BLaER1 treated with 17β-estradiol and CSF1 and Interleukin-3, amounts not matched to agents 10 nM and 100 nM (cell line): ENCODE results near the gene GSK3A.

Experiments used
- H3K27ac ChIP-seq, 11 experiments: shearing (Covaris generic); formaldehyde crosslinking; 2 replicates each; pipeline ENCODE4 v1.8.1; 2022
- H3K27me3 ChIP-seq, 11 experiments: shearing (Covaris generic); formaldehyde crosslinking; 2 replicates each; pipeline ENCODE4 v1.8.1; 2022
- H3K36me3 ChIP-seq, 11 experiments: shearing (Covaris generic); formaldehyde crosslinking; 2 replicates each; pipeline ENCODE4 v1.8.1; 2022
- H3K4me1 ChIP-seq, 10 experiments: shearing (Covaris generic); formaldehyde crosslinking; 2 replicates each; pipeline ENCODE4 v1.8.1; 2022
- H3K4me2 ChIP-seq, 11 experiments: shearing (Covaris generic); formaldehyde crosslinking; 2 replicates each; pipeline ENCODE4 v1.8.1; 2022
- H3K4me3 ChIP-seq, 10 experiments: shearing (Covaris generic); formaldehyde crosslinking; 2 replicates each; pipeline ENCODE4 v1.8.1; 2022
- H3K9ac ChIP-seq, 11 experiments: shearing (Covaris generic); formaldehyde crosslinking; 2 replicates each; pipeline ENCODE4 v1.8.1; 2022
- H3K9me3 ChIP-seq, 11 experiments: shearing (Covaris generic); formaldehyde crosslinking; replicated peaks in 1 of 11; 2 replicates each; pipeline ENCODE4 v1.8.1; 2022
- H4K20me1 ChIP-seq, 11 experiments: shearing (Covaris generic); formaldehyde crosslinking; 2 replicates each; pipeline ENCODE4 v1.8.1; 2022
- Cebpa-rat ChIP-seq, 11 experiments: shearing (Covaris generic); IDR thresholded peaks; 2 replicates each; pipeline ENCODE4 v1.8.1; 2022

The GSK3A gene

DNA sequence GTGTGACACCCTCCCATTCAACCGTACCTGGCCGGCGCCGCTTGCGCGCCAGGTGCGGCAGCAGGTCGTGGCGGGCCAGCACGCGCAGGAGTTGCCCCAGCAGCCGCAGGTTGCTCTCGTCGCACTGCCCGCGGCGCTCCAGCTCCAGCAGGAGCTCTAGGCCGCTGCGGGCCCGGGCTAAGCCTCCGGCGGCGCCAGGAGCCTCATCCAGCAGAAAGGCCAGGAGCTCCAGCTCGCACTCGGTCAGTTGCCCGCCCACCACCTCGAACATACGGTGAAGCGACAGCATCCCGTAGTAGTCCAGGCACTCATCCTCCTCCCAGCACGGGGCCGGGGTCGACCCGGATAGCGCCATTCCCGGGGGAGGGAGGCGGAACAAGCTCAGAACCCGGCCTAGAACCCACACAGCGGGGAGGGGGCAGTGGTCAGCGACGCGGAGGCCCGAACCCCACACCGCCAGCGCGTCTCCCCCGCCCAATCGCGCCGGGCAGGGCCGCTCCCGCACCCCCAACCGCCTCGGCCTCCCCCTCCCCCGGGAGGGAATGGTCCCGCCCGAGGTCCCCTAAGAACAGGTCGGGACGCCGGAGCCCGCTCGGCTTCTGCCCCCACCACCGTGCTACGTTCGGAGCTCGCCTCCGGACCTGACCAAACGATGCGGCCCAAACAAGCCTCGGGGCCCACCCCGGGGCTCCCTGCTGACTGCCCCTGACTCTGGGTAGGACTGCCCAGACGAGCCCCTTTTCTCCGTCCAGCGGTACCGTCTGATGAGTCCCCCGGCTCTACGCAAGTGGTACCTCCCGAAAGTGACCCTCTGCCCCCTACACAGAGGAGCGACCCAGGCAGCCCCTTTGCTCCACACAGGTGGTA is 25.5 kb downstream of the GSK3A start:
- Histone ChIP-seq H3K4me3 (peak overlapping the region; percentile 79 to 96 (median 88)), H3K27me3 (no peaks in the 10 kb centered on the region), H3K36me3 (peaks cover 34 to 46% (median 37%) of the 10 kb centered on the region in 11 experiments), H4K20me1 (peaks cover 24 to 65% (median 47%) of the 10 kb centered on the region in 11 experiments; a peak in 21 of 22 replicates), H3K9me3 (peaks cover 0 to 6% (median 0%) of the 10 kb centered on the region in 11 experiments; a peak in 2 of 22 replicates), H3K4me2 (peak overlapping the region; percentile 90 to 100 (median 99)), H3K27ac (peak overlapping the region; percentile 44 to 87 (median 75)), H3K4me1 (peaks cover 61 to 80% (median 68%) of the 10 kb centered on the region in 10 experiments), H3K9ac (peak overlapping the region; percentile 76 to 94 (median 85))
- no peak for TF ChIP-seq Cebpa-rat (IDR thresholded peaks at IDR 0.05)

DNA sequence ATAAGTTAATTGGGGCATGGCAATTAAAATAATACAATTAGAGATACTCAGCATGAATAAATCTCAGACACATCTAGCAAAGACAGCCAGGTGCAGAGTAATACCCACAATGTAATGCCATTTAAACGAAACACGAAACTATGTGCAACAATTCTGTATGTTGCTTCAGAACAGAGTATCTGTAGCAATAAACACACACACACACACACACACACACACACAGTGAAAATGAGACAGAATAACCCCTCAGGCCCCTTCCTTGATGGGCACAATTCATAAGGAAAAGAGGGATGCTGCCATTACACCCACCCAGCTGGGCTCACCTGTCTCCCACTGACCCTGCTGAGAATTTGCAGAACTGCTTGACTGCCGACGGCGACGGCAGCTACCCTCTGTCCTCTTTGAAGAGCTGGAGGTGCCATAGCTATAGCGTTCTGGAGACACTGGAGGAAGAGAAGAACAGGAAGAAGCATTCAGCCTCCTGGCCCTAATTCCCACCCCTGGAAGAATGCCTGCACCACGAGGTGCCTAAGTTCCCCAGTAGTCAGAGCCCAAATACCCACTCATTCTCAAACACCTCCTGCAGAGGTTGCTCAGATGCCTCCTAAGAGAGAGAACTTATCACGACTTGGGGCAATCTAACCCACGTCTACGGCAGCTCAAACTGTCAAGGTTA is 27.5 kb downstream of the GSK3A start:
- peak overlapping the region in 10 of 11 experiments; percentile 3 to 94 (median 85); a peak in 14 of 22 replicates for H3K9ac ChIP-seq
- H3K9me3 ChIP-seq, result peaks cover 0 to 6% (median 0%) of the 10 kb centered on the region in 11 experiments; a peak in 2 of 22 replicates
- peak overlapping the region in 4 of 10 experiments; percentile 20 to 96 (median 92); a peak in 5 of 20 replicates for H3K4me3 ChIP-seq
- TF ChIP-seq Cebpa-rat (IDR thresholded peaks at IDR 0.05), result no peak
- peaks cover 17 to 65% (median 40%) of the 10 kb centered on the region in 11 experiments; a peak in 21 of 22 replicates for H4K20me1 ChIP-seq
- peak overlapping the region; percentile 90 to 100 (median 99); a peak in 20 of 22 replicates for H3K4me2 ChIP-seq
- H3K27me3 ChIP-seq, result no peaks in the 10 kb centered on the region
- H3K36me3 ChIP-seq, result peaks cover 45 to 60% (median 52%) of the 10 kb centered on the region in 11 experiments
- peaks cover 49 to 83% (median 56%) of the 10 kb centered on the region in 10 experiments for H3K4me1 ChIP-seq
- H3K27ac ChIP-seq, result peak overlapping the region in 1 of 11 experiments; percentile 5; a peak in 2 of 22 replicates

DNA sequence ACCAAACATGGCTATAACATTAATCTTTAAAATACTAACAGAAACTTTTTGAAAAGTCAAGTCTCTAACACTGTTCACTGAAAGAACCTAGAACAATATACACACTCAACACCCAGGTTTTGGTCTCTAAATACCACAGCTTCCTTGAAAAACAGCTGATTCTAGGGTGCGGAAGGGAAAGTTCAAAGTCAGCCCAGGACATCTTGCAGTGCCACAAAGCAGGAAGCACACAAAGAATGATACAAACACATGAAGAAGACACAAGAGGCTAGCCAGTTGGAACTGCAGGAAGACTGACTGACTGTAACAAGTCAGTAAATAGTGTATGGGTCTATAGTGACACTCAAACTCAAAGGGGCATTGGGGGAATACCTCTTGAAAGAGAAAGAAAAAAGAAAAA is 29.5 kb downstream of the GSK3A start:
- Histone ChIP-seq H3K4me2 (peak overlapping the region in 8 of 11 experiments; percentile 7 to 99 (median 35); a peak in 11 of 22 replicates), H3K9ac (peak overlapping the region in 3 of 11 experiments; percentile 4 to 94 (median 28); a peak in 3 of 22 replicates), H4K20me1 (peaks cover 19 to 83% (median 40%) of the 10 kb centered on the region in 11 experiments; a peak in 21 of 22 replicates), H3K27ac (peak overlapping the region in 5 of 11 experiments; percentile 1 to 53 (median 31); a peak in 5 of 22 replicates), H3K9me3 (peaks cover 0 to 6% (median 0%) of the 10 kb centered on the region in 11 experiments; a peak in 2 of 22 replicates), H3K36me3 (peaks cover 66 to 81% (median 72%) of the 10 kb centered on the region in 11 experiments), H3K4me1 (peaks cover 38 to 85% (median 47%) of the 10 kb centered on the region in 10 experiments), H3K27me3 (no peaks in the 10 kb centered on the region), H3K4me3 (peak overlapping the region in 2 of 10 experiments; percentile 3 to 17; a peak in 2 of 20 replicates)
- no peak for TF ChIP-seq Cebpa-rat (IDR thresholded peaks at IDR 0.05)

DNA sequence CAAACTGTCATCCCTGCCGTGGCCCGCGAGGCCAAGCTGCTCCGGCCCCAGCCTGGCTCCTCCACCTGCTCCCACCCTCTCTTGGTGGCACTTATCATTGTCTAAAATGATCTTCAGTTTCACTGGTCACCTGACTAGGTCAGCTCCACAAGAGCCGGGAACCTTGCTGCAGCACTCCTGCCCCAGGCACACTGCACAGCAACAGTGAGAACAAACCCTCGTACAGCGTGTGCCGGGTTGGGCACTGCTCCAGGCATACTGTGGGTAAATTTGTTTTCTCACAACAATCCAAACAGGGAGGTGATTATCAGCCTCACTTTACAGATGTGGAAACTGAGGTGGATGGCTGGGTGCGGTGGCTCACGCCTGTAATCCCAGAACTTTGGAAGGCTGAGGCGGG is 33.8 kb downstream of the GSK3A start:
- H3K36me3 ChIP-seq, result peaks cover 82 to 97% (median 91%) of the 10 kb centered on the region in 11 experiments
- peak overlapping the region in 3 of 11 experiments; percentile 41 to 57 (median 46); a peak in 4 of 22 replicates for H3K27ac ChIP-seq
- no peaks in the 10 kb centered on the region for H3K27me3 ChIP-seq
- H3K9me3 ChIP-seq, result peaks cover 0 to 6% (median 0%) of the 10 kb centered on the region in 11 experiments; a peak in 2 of 22 replicates
- H3K4me1 ChIP-seq, result peaks cover 30 to 95% (median 46%) of the 10 kb centered on the region in 10 experiments
- no peak overlapping the region for H3K4me3 ChIP-seq
- H4K20me1 ChIP-seq, result peaks cover 0 to 88% (median 24%) of the 10 kb centered on the region in 11 experiments; a peak in 14 of 22 replicates
- 0 out of 22 replicates have a peak overlapping the region, but pooled peaks of 1 of the 11 experiments have one; percentile 36 for H3K9ac ChIP-seq
- no peak for TF ChIP-seq Cebpa-rat (IDR thresholded peaks at IDR 0.05)
- peak overlapping the region in 9 of 11 experiments; percentile 37 to 85 (median 74); a peak in 11 of 22 replicates for H3K4me2 ChIP-seq

DNA sequence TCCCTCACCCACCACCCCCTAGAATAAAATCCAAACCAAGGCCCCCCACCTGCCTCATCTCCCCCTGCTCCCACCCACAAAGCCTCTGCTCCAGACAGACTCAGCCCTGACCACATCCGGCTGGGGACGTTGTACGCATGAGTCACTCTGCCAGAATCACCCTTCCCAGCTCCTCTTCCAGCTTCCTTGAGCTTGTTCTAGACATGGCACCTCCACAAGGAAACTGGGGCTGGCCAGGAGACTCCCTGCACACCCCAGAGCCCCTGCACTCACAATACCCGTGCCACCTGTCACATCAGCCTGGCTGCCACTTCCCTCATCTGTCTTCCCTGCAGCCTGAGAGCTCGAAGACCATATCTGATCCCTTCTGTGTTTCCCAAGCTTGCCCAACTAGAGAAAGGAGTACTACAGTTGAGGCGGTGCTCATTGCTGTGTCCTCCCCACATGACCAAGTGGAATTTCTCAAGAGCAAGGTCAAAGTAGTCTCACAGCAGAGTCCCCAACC is 34.6 kb downstream of the GSK3A start:
- peaks cover 25 to 95% (median 46%) of the 10 kb centered on the region in 10 experiments for H3K4me1 ChIP-seq
- TF ChIP-seq Cebpa-rat (IDR thresholded peaks at IDR 0.05), result no peak
- H3K27ac ChIP-seq, result peak overlapping the region in 6 of 11 experiments; percentile 34 to 58 (median 53); a peak in 13 of 22 replicates
- H3K27me3 ChIP-seq, result no peaks in the 10 kb centered on the region
- H3K36me3 ChIP-seq, result peaks cover 79 to 97% (median 91%) of the 10 kb centered on the region in 11 experiments
- peak overlapping the region in 5 of 11 experiments; percentile 19 to 46 (median 28); a peak in 4 of 22 replicates for H3K9ac ChIP-seq
- peak overlapping the region in 2 of 10 experiments; percentile 18 to 31; a peak in 1 of 20 replicates for H3K4me3 ChIP-seq
- peak overlapping the region; percentile 37 to 85 (median 69) for H3K4me2 ChIP-seq
- peaks cover 0 to 5% (median 0%) of the 10 kb centered on the region in 11 experiments; a peak in 2 of 22 replicates for H3K9me3 ChIP-seq
- H4K20me1 ChIP-seq, result peaks cover 0 to 88% (median 22%) of the 10 kb centered on the region in 11 experiments; a peak in 14 of 22 replicates

DNA sequence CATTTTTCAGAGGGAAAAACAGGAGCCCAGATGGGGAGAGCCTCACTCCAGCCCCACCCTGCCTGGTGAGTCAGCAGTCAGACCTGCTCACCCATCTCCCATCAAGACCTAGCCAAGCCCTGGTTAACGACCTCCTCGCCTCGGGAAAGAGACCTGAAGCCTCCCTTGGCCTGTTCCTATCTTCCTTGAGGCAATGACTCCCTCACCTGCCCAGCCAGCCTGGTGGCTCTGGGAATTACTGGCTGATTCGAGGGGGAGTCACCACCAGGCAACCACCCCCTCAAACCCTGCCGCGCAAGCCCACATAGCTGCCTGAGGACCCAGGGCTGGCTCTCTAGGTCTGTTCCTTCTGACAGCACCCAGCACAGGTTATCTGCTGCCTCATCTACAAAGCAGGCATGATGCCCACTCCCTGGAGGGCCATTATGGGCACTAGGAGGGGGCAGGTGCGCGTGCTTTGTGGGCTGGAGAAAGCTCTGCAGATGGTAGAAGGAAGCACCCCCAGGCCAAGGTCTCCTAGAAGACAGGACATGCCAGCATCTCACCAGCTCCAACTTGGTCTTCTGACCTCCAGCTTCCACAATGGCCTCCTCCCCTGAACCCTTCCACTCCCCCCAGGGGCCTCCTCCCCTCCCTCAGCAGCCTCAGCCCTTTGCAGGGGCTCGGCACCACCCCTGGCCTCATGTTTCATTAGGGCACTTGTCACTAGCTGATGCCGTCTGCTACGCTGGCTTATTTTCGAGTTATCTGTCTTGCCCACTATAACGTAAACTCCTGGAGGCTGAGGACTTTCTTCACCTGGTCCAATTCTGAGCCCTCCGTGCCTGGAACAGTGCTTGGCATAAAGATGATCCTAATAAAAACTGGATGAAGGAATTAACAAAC is 35.3 kb downstream of the GSK3A start:
- Histone ChIP-seq H3K4me1 (peaks cover 29 to 95% (median 48%) of the 10 kb centered on the region in 10 experiments), H3K9ac (peak overlapping the region in 9 of 11 experiments; percentile 11 to 46 (median 24); a peak in 7 of 22 replicates), H4K20me1 (peaks cover 0 to 88% (median 15%) of the 10 kb centered on the region in 11 experiments; a peak in 12 of 22 replicates), H3K27me3 (no peaks in the 10 kb centered on the region), H3K27ac (peak overlapping the region in 9 of 11 experiments; percentile 10 to 58 (median 49); a peak in 15 of 22 replicates), H3K36me3 (peaks cover 78 to 95% (median 91%) of the 10 kb centered on the region in 11 experiments), H3K4me3 (no peak overlapping the region; a peak in 1 of 20 replicates), H3K4me2 (peak overlapping the region; percentile 37 to 85 (median 69); a peak in 21 of 22 replicates), H3K9me3 (no peaks in the 10 kb centered on the region)
- no peak for TF ChIP-seq Cebpa-rat (IDR thresholded peaks at IDR 0.05)

DNA sequence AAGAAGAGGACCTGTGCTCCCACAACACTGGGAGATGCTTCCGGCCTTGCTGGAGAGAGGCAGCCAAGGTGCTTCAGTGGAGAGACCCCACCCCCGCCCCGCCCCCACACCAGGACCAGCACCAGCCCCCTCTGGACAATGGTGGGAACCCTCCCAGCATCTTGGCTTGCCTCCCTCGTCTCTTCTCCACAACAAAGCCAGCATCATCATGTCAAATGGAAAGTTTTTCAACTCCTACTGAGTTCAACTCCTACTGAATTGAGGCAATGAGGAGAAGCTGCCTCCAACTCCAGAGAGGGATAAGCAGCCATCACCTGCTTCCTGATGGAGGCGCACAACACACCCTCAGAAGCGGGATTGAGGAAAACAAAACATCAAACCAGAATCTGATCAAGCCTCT is 37.7 kb downstream of the GSK3A start:
- Histone ChIP-seq H3K4me1 (peaks cover 53 to 98% (median 71%) of the 10 kb centered on the region in 10 experiments), H4K20me1 (peaks cover 0 to 80% (median 14%) of the 10 kb centered on the region in 11 experiments; a peak in 12 of 22 replicates), H3K27ac (no peak overlapping the region), H3K36me3 (peaks cover 69 to 93% (median 87%) of the 10 kb centered on the region in 11 experiments), H3K27me3 (no peaks in the 10 kb centered on the region), H3K4me3 (no peak overlapping the region), H3K4me2 (peak overlapping the region in 2 of 11 experiments; percentile 87 to 88; a peak in 3 of 22 replicates), H3K9me3 (no peaks in the 10 kb centered on the region), H3K9ac (no peak overlapping the region)
- TF ChIP-seq Cebpa-rat (IDR thresholded peaks at IDR 0.05), result no peak
